GM12872 (cell line): ENCODE measurements around the gene MYO5B.

Experiments
- CTCF ChIP-seq: IDR thresholded peaks from 3 replicates; pipeline ENCODE4 v1.5.1; 2011; ENCODE audit warnings: low read depth, mild to moderate bottlenecking, low read length, moderate library complexity; ENCODE audit not compliant: insufficient read depth

The MYO5B gene

DNA sequence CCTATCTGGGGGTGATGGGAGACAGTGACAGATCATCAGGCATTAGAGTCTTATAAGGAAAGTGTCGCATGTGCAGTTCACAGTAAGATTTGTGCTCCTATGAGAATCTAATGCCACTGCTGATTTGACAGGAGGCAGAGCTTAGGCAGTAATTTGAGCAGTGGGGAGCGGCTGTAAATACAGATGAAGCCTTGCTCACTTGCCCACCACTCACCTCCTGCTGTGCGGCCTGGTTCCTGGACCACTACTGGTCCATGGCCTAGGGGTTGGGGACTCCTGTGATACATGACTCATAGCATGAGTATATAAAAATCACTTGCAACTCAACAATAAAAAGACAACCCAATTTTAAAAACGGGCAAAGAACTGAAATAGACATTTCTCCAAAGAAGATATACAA is 310.5 kb downstream of the MYO5B start:
- TF ChIP-seq CTCF, result no peak

GRCh38 chr18:49880661-49881060 is 314.3 kb downstream of the MYO5B start:
- no peak for TF ChIP-seq CTCF

GRCh38 chr18:49879271-49879580 is 315.7 kb downstream of the MYO5B start:
- TF ChIP-seq CTCF, result no peak

- no peak for TF ChIP-seq CTCF
Measured at GRCh38 chr18:49878567-49879270, 316.2 kb downstream of the MYO5B start.

- TF ChIP-seq CTCF, result no peak
Measured at GRCh38 chr18:49878015-49878414, 316.9 kb downstream of the MYO5B start.

DNA sequence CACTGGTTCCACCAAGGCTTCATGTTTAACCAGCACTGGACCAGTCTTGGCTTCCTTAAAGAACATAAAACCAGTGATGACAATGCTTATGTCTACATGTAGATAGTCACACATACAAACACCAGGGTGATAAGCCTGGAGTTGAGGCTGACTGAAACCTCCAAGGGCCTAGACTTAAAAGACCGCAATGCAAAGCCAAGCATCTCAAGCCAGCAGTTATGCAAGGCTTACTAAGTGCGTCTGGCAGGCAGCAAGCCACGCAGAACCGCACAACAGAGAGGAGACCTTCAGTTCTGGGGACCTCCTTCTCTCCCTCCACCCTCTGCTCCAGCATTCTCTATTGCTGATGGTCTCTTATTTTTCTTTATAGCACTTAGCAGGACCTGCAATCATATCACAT is 318.4 kb downstream of the MYO5B start:
- no peak for TF ChIP-seq CTCF

DNA sequence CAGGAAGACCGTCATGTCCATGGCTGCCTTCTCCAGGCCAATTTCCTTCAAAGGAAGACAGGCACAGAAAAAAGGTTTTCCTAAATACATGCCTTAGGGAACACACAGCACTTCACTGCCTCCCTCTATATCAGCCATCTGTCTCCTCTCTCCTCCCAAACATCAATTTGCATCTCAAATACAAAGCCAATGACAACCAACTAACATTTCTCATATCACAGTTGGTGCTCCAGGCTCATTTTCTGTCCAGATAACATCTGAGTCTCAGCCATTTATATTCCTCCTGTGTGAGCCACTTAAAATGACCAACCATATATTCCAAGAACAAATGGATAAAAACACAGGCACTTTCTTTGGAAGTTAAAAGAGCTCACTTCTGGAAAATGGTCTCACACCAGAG is 319.2 kb downstream of the MYO5B start:
- TF ChIP-seq CTCF, result no peak

GRCh38 chr18:49875155-49875554 is 319.8 kb downstream of the MYO5B start:
- no peak for TF ChIP-seq CTCF
